C4-2B (cell line): Measurements from ENCODE around the gene IFITM1.

Experiments used
- CTCF ChIP-seq: fragments of 450-650 bp; conservative IDR thresholded peaks from 2 replicates; pipeline ENCODE4 v1.5.1; 2017; ENCODE audit warnings: mild to moderate bottlenecking
- ZFX ChIP-seq: fragments of 450-650 bp; IDR thresholded peaks from 2 replicates; pipeline ENCODE4 v1.6.1; 2017

DNA sequence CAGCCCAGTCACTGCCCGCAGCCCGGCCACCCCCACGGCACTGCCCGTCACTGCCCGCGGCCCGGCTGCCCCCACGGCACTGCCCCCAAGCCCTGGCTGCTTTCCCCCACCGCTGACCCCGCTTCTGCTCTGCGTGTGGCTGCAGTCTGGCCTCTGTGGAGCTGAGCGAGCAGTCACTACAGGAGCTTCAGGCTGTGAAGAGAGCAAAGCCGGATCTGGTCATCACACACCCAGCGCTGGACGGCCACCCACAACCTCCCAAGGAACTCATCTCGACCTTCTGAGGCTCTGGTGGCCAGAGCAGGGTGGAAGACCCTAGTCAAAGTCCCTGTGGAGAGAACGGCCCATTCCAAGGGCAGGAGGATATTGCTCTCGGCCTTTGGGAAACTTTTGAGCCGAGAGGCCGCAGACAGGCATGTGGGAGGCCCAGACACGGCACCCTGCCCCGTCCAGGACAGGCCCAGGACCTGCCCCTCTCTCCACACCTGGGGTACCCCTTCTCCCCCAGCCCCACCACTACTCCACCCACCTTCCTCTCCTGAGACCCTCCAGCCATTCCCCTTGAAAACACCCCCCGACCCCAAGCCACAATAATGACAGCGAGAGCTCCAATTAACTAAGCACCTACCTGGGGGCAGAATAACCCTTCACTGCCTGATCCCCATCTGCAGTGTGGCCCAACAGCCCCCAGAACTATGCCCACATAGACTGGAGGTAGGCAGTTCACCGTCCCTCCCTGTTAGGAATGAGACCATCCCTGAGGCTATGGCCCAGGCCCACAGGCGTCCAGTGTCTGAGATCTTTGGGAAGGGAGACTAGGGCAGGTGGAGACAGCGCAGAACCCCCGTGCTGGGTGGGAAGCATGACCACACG, 28.6 kb upstream of the IFITM1 start:
- no peak for TF ChIP-seq CTCF
- TF ChIP-seq ZFX = no peak
